ENCODE results near the gene SLC39A2. TPM values are rescaled to one million over a fixed set of nuclear protein-coding genes. Genes with fewer than 3 reads are reported as not detected.

SLC39A2 gene
- total and polyA plus RNA-seq, 2 donors (not counting 3 experiments of a cell fraction or from before 2014, with no cell fraction given), result 0.06 TPM; not detected in 1

DNA sequence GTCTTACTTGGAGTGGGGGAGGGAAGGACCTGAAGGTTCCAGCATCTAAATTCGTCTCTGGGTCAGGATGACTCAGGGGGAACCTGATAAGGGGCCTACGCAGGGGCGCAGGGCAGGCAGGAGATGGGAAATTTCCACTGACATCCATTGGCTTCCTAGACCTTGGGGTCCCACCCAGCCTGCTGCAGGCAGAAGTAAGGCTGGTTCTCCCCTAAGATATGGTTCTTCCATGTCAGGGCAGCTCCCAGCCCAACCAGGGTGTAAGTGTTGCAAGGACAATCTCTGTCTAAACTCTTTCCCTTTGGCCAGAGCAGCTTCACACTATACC is 27.9 kb downstream of the SLC39A2 start:
- H2AFZ ChIP-seq (ENCODE audit: low read depth, low read length), result no peak overlapping the region
- intact Hi-C loops (cut with micrococcal nuclease), result no loop called here
- DNase-seq (ENCODE audit: low read depth, low spot score), result no peak

More for the DNA sequence above, 27.9 kb downstream of the SLC39A2 start:
- BruUV-seq (replicated peaks), result no TSS peak
- Histone ChIP-seq H3K79me2 (ENCODE audit: control insufficient read depth, insufficient read depth, low read length) (no peaks in the 10 kb centered on the region), H3K27ac (ENCODE audit: insufficient read depth, low read depth, low read length) (no peak overlapping the region), H3K9ac (replicated peaks; ENCODE audit: extremely low read depth, insufficient read depth, low read length) (no peak overlapping the region), H3K4me2 (ENCODE audit: insufficient read depth, low read length) (no peak overlapping the region), H3K36me3 (ENCODE audit: control insufficient read depth in 2 of 2, extremely low read depth in 1 of 2, insufficient read depth in 2 of 2, low read length in 2 of 2) (no peaks in the 10 kb centered on the region), H3K27me3 (ENCODE audit: control insufficient read depth in 2 of 2, insufficient read depth in 2 of 2, low read length in 2 of 2) (peaks cover 46 to 53% of the 10 kb centered on the region in 2 experiments), H3K9me3 (replicated peaks; ENCODE audit: control insufficient read depth, insufficient read depth, low read length) (no peaks in the 10 kb centered on the region), H3K4me1 (ENCODE audit: control insufficient read depth, extremely low read depth, insufficient read depth, low read length) (no peaks in the 10 kb centered on the region), H3K9me1 (replicated peaks; ENCODE audit: control insufficient read depth, extremely low read depth, insufficient read depth, low read length) (no peaks in the 10 kb centered on the region), H3K4me3 (replicated peaks in 1 of 3; ENCODE audit: insufficient read depth in 1 of 3, low read depth in 1 of 3, low read length in 3 of 3) (no peak overlapping the region), H4K20me1 (replicated peaks; ENCODE audit: control insufficient read depth, extremely low read depth, insufficient read depth, low read length) (no peaks in the 10 kb centered on the region)
- CTCF ChIA-PET, result interaction anchor here (1.7 kb wide), 1 partner anchor 12 kb away, joined by 13 read pairs; no protein-coding TSS in a partner anchor
- POLR2A ChIA-PET, result no interaction called here
- dilution Hi-C loops (cut with MboI; ENCODE audit: extremely low pct_ligation_motif_present, low sequenced_read_pairs), result no loop called here
- no peak for FAIRE-seq
- TF ChIP-seq POLR2A (IDR thresholded peaks at IDR 0.05; ENCODE audit: low read depth, low read length) (no peak), POLR2AphosphoS5 (IDR thresholded peaks at IDR 0.05; ENCODE audit: insufficient read depth, low read depth, low read length) (no peak), MYC (IDR thresholded peaks at IDR 0.05; ENCODE audit: low read depth, low read length) (no peak), JUN (IDR thresholded peaks at IDR 0.05; ENCODE audit: borderline replicate concordance, insufficient read depth, insufficient read length, low read depth) (no peak), FOS (IDR thresholded peaks at IDR 0.05; ENCODE audit: borderline replicate concordance, insufficient read depth, low read length) (no peak), EZH2 (IDR thresholded peaks at IDR 0.05; ENCODE audit: borderline replicate concordance, low read depth, low read length, severe bottlenecking) (no peak), GATA2 (IDR thresholded peaks at IDR 0.05; ENCODE audit: insufficient read depth, insufficient read length, low read depth, low read length) (no peak)
- TF ChIP-seq, protein P1, sequence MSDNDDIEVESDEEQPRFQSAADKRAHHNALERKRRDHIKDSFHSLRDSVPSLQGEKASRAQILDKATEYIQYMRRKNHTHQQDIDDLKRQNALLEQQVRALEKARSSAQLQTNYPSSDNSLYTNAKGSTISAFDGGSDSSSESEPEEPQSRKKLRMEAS (IDR thresholded peaks at IDR 0.05; ENCODE audit: insufficient read depth, insufficient read length), result no peak
- TF ChIP-seq, protein P2, sequence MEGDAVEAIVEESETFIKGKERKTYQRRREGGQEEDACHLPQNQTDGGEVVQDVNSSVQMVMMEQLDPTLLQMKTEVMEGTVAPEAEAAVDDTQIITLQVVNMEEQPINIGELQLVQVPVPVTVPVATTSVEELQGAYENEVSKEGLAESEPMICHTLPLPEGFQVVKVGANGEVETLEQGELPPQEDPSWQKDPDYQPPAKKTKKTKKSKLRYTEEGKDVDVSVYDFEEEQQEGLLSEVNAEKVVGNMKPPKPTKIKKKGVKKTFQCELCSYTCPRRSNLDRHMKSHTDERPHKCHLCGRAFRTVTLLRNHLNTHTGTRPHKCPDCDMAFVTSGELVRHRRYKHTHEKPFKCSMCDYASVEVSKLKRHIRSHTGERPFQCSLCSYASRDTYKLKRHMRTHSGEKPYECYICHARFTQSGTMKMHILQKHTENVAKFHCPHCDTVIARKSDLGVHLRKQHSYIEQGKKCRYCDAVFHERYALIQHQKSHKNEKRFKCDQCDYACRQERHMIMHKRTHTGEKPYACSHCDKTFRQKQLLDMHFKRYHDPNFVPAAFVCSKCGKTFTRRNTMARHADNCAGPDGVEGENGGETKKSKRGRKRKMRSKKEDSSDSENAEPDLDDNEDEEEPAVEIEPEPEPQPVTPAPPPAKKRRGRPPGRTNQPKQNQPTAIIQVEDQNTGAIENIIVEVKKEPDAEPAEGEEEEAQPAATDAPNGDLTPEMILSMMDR (IDR thresholded peaks at IDR 0.05; ENCODE audit: extremely low read depth in 1 of 2, insufficient read depth in 1 of 2, low read depth in 1 of 2, low read length in 2 of 2), result no peak
